Effector memory CD4-positive, alpha-beta T cell (primary cell): ENCODE measurements around the gene PCGF3.
A peak's percentile ranks its signal among the peaks of the same experiment; 100 is the strongest.

Experiments used
- DNase-seq, 3 donors: peaks; one replicate each; pipeline ENCODE4 v3.0.0-alpha.2; 2020
- H3K27ac ChIP-seq: 2 replicates; pipeline ENCODE4 v1.7.0; 2013; ENCODE audit warnings: mild to moderate bottlenecking, low read length, moderate library complexity; ENCODE audit not compliant: insufficient read depth, poor library complexity, severe bottlenecking
- H3K27me3 ChIP-seq: replicated peaks from 2 replicates; pipeline ENCODE4 v1.7.0; 2013; ENCODE audit warnings: mild to moderate bottlenecking, low read length; ENCODE audit not compliant: insufficient read depth, control insufficient read depth, poor library complexity, severe bottlenecking
- H3K36me3 ChIP-seq: 2 replicates; pipeline ENCODE4 v1.7.0; 2013; ENCODE audit warnings: mild to moderate bottlenecking, low read length, moderate library complexity; ENCODE audit not compliant: control insufficient read depth, insufficient read depth
- H3K4me1 ChIP-seq: 2 replicates; pipeline ENCODE4 v1.7.0; 2013; ENCODE audit warnings: low read length, mild to moderate bottlenecking; ENCODE audit not compliant: control insufficient read depth, insufficient read depth, poor library complexity, severe bottlenecking
- H3K4me3 ChIP-seq: 2 replicates; pipeline ENCODE4 v1.7.0; 2013; ENCODE audit warnings: low read length, low read depth, mild to moderate bottlenecking; ENCODE audit not compliant: insufficient read depth, poor library complexity, severe bottlenecking
- H3K9me3 ChIP-seq: 2 replicates; pipeline ENCODE4 v1.7.0; 2013; ENCODE audit warnings: mild to moderate bottlenecking, low read length, moderate library complexity; ENCODE audit not compliant: control insufficient read depth

Gene PCGF3

DNA sequence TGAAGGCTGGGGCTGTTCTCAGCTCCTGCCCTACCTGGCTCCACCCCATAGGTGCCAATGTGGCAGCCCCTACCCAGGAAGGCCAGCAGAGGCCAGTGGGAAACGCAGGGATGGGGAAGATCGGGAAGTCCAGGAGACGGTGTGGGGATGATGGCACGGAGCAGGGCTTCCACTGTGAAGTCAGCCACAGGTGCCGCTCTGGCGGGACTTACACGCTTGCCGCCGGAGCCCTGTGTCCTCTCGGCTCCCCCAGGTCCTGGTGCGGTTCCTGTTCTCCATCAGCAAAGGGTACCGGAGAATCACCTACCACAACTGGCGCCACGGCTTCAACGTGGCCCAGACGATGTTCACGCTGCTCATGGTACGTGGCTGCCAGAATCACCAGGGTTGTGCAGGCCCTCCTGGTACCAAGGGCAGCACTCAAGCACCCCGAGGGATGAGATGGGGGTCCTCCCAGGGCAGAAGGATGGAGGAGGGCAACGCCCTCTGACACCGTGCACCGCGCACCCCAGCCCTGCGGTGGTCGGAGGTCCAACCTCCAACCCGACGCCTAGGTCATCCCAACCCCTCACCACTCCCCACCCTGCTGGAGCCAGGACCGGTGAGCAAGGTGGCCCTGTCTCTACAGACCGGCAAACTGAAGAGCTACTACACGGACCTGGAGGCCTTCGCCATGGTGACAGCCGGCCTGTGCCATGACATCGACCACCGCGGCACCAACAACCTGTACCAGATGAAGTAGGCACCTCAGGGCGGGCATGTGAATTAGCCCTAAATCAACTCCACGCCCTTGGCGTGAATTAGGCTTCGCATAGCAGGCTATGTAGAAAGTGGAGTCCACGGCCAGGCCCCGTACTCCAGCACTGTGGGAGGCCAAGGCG is 43.5 kb upstream of the PCGF3 start:
- no peak for DNase-seq
- Histone ChIP-seq H3K4me3 (no peak overlapping the region), H3K4me1 (peaks cover 18% of the 10 kb centered on the region), H3K9me3 (no peaks in the 10 kb centered on the region), H3K36me3 (no peaks in the 10 kb centered on the region), H3K27me3 (no peaks in the 10 kb centered on the region), H3K27ac (no peak overlapping the region)

DNA sequence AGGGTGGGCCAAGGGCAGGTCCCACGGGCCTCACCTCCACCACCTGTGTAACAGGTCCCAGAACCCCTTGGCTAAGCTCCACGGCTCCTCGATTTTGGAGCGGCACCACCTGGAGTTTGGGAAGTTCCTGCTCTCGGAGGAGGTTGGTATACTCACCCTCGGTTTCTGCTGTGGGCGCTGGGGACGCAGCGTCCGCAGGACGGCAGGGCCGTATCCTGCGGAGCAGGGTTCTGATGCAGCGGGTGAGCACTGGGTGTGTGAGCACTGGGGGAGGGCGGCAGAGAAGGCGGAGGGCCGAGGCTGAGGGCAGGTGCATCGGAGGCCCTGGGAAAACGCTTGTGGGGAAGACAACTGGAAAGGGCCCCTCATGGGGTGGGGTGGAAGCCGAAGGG is 42.6 kb upstream of the PCGF3 start:
- peak overlapping the region; percentile 71 for H3K27ac ChIP-seq
- H3K27me3 ChIP-seq = no peaks in the 10 kb centered on the region
- H3K4me1 ChIP-seq = peaks cover 18% of the 10 kb centered on the region
- no peaks in the 10 kb centered on the region for H3K9me3 ChIP-seq
- no peaks in the 10 kb centered on the region for H3K36me3 ChIP-seq
- H3K4me3 ChIP-seq = peak overlapping the region; percentile 76
- no peak for DNase-seq

DNA sequence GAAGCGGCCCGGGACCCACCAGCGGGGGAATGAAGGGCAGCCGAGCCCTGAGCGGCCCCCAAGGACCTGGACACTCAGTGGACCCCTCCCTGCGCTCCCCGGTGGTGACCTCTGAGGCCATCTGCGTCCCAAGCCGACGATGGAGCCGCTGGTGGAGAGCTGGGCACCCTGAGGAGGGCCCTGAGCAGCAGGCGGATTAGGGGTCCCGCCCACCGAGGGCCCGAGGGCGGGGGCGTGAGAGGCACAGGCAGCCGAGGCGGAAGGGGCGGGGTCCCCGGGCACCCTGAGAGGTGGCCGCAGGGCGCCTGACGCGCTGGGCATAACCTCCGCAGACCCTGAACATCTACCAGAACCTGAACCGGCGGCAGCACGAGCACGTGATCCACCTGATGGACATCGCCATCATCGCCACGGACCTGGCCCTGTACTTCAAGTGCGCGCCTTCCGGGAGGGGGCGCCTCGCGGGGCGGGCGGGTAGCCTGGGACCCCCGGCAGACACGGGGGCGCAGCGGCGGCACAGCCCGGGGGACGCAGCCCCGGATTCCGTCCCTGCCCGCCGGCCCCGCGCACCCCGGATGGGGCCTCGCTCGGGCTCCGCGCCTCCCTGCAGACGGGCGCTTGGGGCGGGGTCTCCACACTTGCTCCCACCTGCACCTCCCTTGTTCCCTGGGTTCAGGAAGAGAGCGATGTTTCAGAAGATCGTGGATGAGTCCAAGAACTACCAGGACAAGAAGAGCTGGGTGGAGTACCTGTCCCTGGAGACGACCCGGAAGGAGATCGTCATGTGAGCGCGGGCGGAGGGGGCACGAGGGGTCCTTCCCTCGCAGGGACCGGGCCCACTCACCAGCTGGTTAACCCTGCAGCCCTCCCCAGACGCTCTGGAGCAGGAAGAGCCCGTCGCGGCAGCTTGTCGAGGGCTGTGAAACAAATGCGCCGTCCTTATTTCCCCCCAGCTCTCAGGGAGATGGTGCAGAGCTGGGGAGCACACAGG is 41.9 kb upstream of the PCGF3 start:
- H3K4me3 ChIP-seq = peak overlapping the region; percentile 76
- H3K9me3 ChIP-seq = no peaks in the 10 kb centered on the region
- peaks cover 18% of the 10 kb centered on the region for H3K4me1 ChIP-seq
- H3K27ac ChIP-seq = peak overlapping the region; percentile 71
- no peaks in the 10 kb centered on the region for H3K36me3 ChIP-seq
- DNase-seq = peak; percentile 48 to 60 (median 58)
- H3K27me3 ChIP-seq = no peaks in the 10 kb centered on the region

DNA sequence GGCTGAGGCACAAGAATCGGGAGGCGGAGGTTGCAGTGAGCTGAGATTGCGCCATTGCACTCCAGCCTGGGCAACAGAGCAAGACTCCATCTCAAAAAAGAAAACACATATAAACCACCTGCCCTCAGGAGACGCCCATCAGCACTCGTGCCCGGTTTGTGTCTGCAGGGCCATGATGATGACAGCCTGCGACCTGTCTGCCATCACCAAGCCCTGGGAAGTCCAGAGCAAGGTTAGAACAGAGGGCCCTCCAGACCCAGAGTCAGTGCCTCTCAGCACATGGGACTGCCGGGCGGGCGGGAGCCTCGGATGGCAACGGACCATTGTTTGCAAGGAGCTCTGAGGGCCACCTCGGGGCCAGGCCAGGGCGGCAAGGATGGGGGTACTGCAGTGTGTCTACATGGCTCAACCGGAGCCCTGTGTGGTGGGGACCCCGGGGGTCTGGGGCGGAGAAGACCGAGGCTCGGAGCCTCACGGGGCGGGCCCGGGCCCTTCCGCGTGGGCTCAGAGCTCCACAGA is 40.9 kb upstream of the PCGF3 start:
- Histone ChIP-seq H3K36me3 (no peaks in the 10 kb centered on the region), H3K27me3 (no peaks in the 10 kb centered on the region), H3K27ac (no peak overlapping the region), H3K4me3 (no peak overlapping the region), H3K4me1 (peaks cover 16% of the 10 kb centered on the region), H3K9me3 (no peaks in the 10 kb centered on the region)
- no peak for DNase-seq

DNA sequence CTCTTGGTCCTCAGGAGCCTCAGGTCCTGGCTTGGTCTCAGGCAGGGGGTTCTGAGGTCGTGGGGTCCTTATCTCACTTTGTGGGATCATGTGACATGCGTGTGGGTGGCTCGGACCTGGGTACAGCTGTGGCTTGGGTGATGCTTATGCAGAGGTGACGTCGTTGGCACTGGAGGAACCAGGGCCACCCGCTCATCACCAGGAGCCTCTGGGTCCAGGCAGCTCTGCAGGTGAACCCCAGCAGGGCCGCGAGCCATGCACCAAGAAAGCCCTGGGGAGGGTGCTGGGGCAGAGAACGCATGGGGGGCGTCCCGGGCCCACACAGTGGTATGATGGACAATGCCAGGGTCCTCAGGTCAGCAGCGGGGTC is 40.3 kb upstream of the PCGF3 start:
- Histone ChIP-seq H3K27me3 (no peaks in the 10 kb centered on the region), H3K36me3 (no peaks in the 10 kb centered on the region), H3K4me3 (no peak overlapping the region), H3K4me1 (peaks cover 16% of the 10 kb centered on the region), H3K27ac (no peak overlapping the region), H3K9me3 (no peaks in the 10 kb centered on the region)
- no peak for DNase-seq

DNA sequence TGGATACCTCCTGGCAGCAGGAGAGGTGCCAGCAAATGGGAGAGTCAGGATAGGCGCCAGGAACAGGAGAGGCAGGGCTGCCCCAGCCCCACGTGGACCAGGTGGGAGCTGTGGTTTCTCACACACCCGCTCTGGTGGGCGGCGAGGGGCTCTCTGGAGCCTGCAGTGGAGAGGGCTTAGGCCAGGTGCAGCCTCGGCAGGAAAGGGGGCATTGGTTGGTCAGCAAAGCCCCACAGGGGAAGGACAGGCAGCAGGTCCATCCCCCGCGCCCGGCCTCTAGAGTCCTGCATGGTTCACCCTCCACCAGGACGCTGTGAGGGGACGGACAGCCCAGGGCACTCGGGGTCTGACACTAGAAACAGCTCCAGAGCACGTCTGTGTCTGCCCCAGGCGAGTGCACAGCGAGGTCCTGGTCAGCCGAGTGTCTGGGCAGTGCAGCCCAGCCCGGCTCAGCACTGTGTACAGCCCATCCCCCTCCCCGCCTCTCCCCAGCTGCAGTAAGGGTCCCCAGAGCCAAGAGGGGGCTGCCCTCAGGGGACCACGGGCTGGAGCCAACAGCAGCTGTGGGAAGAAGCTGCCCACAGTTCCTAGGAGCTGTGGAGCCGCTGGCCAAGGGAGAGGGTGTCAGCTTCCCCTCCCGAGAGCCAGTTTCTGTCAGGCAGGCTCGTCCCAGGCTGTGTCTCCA is 39.7 kb upstream of the PCGF3 start:
- no peaks in the 10 kb centered on the region for H3K27me3 ChIP-seq
- no peaks in the 10 kb centered on the region for H3K36me3 ChIP-seq
- no peak overlapping the region for H3K4me3 ChIP-seq
- no peak for DNase-seq
- H3K27ac ChIP-seq = no peak overlapping the region
- H3K9me3 ChIP-seq = no peaks in the 10 kb centered on the region
- peaks cover 16% of the 10 kb centered on the region for H3K4me1 ChIP-seq

DNA sequence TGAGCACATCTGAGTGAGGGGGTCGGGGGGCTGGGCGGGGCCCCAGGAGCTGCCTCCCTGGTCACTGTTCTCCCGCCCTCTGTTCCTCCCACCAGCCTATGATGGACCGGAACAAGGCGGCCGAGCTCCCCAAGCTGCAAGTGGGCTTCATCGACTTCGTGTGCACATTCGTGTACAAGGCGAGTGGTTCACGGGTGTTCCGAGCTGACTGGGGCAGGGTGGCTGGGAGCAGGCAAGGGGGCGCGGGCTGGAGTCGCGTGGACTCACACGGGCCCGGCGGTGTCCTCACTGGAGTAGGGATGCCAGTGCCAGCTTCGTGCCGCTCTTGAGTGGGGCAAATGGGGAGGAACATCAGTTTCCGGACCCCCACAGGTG is 39.2 kb upstream of the PCGF3 start:
- H3K9me3 ChIP-seq = no peaks in the 10 kb centered on the region
- no peak for DNase-seq
- H3K36me3 ChIP-seq = no peaks in the 10 kb centered on the region
- no peak overlapping the region for H3K4me3 ChIP-seq
- peaks cover 16% of the 10 kb centered on the region for H3K4me1 ChIP-seq
- no peaks in the 10 kb centered on the region for H3K27me3 ChIP-seq
- no peak overlapping the region for H3K27ac ChIP-seq

DNA sequence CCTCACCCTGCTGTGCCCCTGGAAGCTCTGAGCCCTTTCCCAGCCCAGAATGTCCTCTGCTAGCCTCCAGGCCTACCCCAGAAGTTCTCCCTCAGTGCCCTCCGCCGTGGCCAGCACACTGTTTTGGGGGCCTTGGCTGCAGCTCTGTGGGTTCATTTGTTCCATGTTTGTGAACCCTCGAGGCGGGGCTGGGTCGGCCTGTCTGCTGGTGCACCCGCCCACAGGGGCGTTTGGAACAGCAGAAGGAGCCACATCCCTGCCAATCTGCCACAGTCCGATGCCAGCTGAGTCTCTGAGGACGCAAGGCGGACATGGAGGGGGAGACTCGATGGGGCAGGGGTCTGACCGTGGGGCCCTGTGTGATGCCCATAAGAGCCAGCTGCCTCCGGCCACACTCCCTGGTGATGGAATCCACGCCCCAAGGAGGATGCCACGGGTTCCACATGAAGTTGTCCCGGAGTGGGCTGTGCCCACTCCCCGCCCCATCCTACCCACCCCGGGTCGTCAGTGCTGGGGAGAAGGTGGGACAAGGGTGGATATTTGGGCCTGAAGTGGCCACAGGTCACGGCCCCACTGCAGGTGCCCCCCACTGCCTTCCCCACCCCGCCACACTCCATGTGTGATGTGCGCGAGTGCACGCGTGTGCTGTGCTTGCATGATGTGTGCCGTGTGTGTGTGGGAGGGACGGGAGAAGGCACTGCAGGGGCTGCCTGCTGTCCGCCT is 38.6 kb upstream of the PCGF3 start:
- Histone ChIP-seq H3K4me3 (no peak overlapping the region), H3K36me3 (peaks cover 5% of the 10 kb centered on the region), H3K4me1 (peaks cover 16% of the 10 kb centered on the region), H3K27ac (no peak overlapping the region), H3K27me3 (no peaks in the 10 kb centered on the region), H3K9me3 (no peaks in the 10 kb centered on the region)
- DNase-seq = no peak

DNA sequence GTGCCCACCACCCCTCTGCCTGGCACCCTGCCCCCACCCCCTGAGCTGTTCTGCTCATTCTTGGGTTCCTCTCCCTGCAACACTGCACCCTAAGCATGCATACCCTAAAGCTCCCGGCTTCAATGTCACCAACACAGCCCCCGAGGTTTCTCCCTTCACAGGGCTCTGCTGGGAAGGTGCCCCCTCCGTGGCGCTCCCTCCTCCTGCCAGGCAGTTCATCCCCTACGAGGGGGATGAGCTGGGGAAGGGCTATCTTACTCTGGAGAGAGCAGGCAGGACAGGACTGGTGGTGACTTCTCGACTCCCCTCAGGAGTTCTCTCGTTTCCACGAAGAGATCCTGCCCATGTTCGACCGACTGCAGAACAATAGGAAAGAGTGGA is 38.1 kb upstream of the PCGF3 start:
- Histone ChIP-seq H3K9me3 (no peaks in the 10 kb centered on the region), H3K4me3 (no peak overlapping the region), H3K27ac (no peak overlapping the region), H3K27me3 (no peaks in the 10 kb centered on the region), H3K4me1 (peaks cover 16% of the 10 kb centered on the region), H3K36me3 (peaks cover 11% of the 10 kb centered on the region)
- no peak for DNase-seq
